ENCODE results near the gene SETD2. TPM values are rescaled to one million over a fixed set of nuclear protein-coding genes. Genes with fewer than 3 reads are reported as not detected.

Gene SETD2
- total RNA-seq, 1 experiment from 2014 or later, result 60.8 TPM

GRCh38 chr3:46979958-46980497 is 183.9 kb downstream of the SETD2 start:
- Histone ChIP-seq H3K4me2 (ENCODE audit: insufficient read depth, insufficient read length, low read length) (peak overlapping the region; percentile 71), H2BK20ac (ENCODE audit: low read depth, low read length, poor library complexity, severe bottlenecking) (no peak overlapping the region), H4K91ac (ENCODE audit: insufficient read length, low read depth, low read length) (no peak overlapping the region), H3K18ac (ENCODE audit: insufficient read length, low read depth, low read length) (peak overlapping the region; percentile 21), H3K27ac (ENCODE audit: insufficient read length, low read depth, low read length) (no peak overlapping the region), H3K79me2 (ENCODE audit: insufficient read depth, low read length) (peaks cover 9% of the 10 kb centered on the region; the same call in 1 of the 2 replicates), H3K9ac (ENCODE audit: extremely low read depth, insufficient read length, low read length) (no peak overlapping the region), H3K79me1 (ENCODE audit: insufficient read depth, low read depth, low read length, poor library complexity, severe bottlenecking) (no peaks in the 10 kb centered on the region), H3K4ac (ENCODE audit: low read depth, low read length) (no peak overlapping the region), H2BK120ac (ENCODE audit: low read depth, low read length, poor library complexity, severe bottlenecking) (no peak overlapping the region), H4K20me1 (ENCODE audit: control insufficient read depth, insufficient read depth, insufficient read length) (no peaks in the 10 kb centered on the region), H4K8ac (replicated peaks; ENCODE audit: insufficient read length, low read depth, low read length) (no peak overlapping the region), H2AK5ac (ENCODE audit: insufficient read length, low read length) (no peak overlapping the region), H3K9me3 (ENCODE audit: control insufficient read depth, low read depth, low read length) (no peaks in the 10 kb centered on the region), H3K23me2 (ENCODE audit: insufficient read length, low read depth, low read length, poor library complexity, severe bottlenecking) (peaks cover 6% of the 10 kb centered on the region), H2AFZ (ENCODE audit: low read length) (no peak overlapping the region), H3K27me3 (ENCODE audit: insufficient read depth, low read length) (peaks cover 4% of the 10 kb centered on the region; the same call in 1 of the 2 replicates), H3T11ph (ENCODE audit: low read length) (no peak overlapping the region), H2BK12ac (ENCODE audit: insufficient read length, low read depth, low read length) (no peak overlapping the region), H4K5ac (ENCODE audit: insufficient read length, low read depth, low read length) (no peak overlapping the region), H2BK5ac (ENCODE audit: insufficient read length, low read length) (no peak overlapping the region), H3K23ac (ENCODE audit: insufficient read length, low read depth, low read length) (no peak overlapping the region), H2BK15ac (ENCODE audit: low read depth, low read length) (no peak overlapping the region), H3K4me1 (ENCODE audit: insufficient read depth, low read length) (peaks cover 4% of the 10 kb centered on the region; the same call in 1 of the 2 replicates), H3K14ac (ENCODE audit: insufficient read depth, low read length) (peak overlapping the region; percentile 17; the same call in 1 of the 2 replicates), H3K56ac (ENCODE audit: insufficient read length, low read depth, low read length) (no peak overlapping the region)
- H3K4me3 Mint-ChIP-seq, result peak overlapping the region; percentile 74 to 85
- TF ChIP-seq CTCF (conservative IDR thresholded peaks at IDR 0.05), result no peak
- H3K9me3 Mint-ChIP-seq, result peaks cover 0 to 3% of the 10 kb centered on the region in 2 experiments; a peak in 1 of 5 replicates
- no peak for DNase-seq
- no CpG with 5 or more reads among the region's 40 CpGs for WGBS (ENCODE audit: extremely low coverage, insufficient read length, low lambda C conversion rate)
- H3K27me3 Mint-ChIP-seq (ENCODE audit: low read depth), result peaks cover 3% of the 10 kb centered on the region; the same call in 1 of the 2 replicates
- no peak overlapping the region for H3K27ac Mint-ChIP-seq
- peaks cover 0 to 3% (median under 1%) of the 10 kb centered on the region in 3 experiments; a peak in 4 of 7 replicates for H3K36me3 Mint-ChIP-seq (ENCODE audit: insufficient read depth in 1 of 3, low read depth in 3 of 3)
- H3K4me1 Mint-ChIP-seq, result peaks cover 30 to 42% of the 10 kb centered on the region in 2 experiments

Data from H9 (cell line).